ENCODE results near the gene LDLRAD4.

LDLRAD4 gene

GRCh38 chr18:13420969-13421686 is 202.6 kb downstream of the LDLRAD4 start:
- no peak for DNase-seq (ENCODE audit: low read depth)
- no peak overlapping the region for H3K4me3 ChIP-seq (ENCODE audit: low read length)
- TF ChIP-seq CTCF (IDR thresholded peaks at IDR 0.05; ENCODE audit: insufficient read depth, low read depth, low read length, missing control alignments): no peak

GRCh38 chr18:13422541-13423147 is 204.1 kb downstream of the LDLRAD4 start:
- H3K4me3 ChIP-seq (ENCODE audit: low read length): no peak overlapping the region
- no peak for DNase-seq (ENCODE audit: low read depth)
- TF ChIP-seq CTCF (IDR thresholded peaks at IDR 0.05; ENCODE audit: insufficient read depth, low read depth, low read length, missing control alignments): no peak

- H3K4me3 ChIP-seq (ENCODE audit: low read length): no peak overlapping the region
- no peak for DNase-seq (ENCODE audit: low read depth)
- no peak for TF ChIP-seq CTCF (IDR thresholded peaks at IDR 0.05; ENCODE audit: insufficient read depth, low read depth, low read length, missing control alignments)
These were observed 204.8 kb downstream of the LDLRAD4 start for GRCh38 chr18:13423352-13423751.

- no peak overlapping the region for H3K4me3 ChIP-seq (ENCODE audit: low read length)
These were observed 205.8 kb downstream of the LDLRAD4 start for GRCh38 chr18:13424363-13424762.

GRCh38 chr18:13425357-13426091 is 207.0 kb downstream of the LDLRAD4 start:
- no peak overlapping the region for H3K4me3 ChIP-seq (ENCODE audit: low read length)
- TF ChIP-seq CTCF (IDR thresholded peaks at IDR 0.05; ENCODE audit: insufficient read depth, low read depth, low read length, missing control alignments): no peak
- DNase-seq (ENCODE audit: low read depth): no peak

More at GRCh38 chr18:13424363-13424762, 205.8 kb downstream of the LDLRAD4 start:
- no peak for DNase-seq (ENCODE audit: low read depth)
- TF ChIP-seq CTCF (IDR thresholded peaks at IDR 0.05; ENCODE audit: insufficient read depth, low read depth, low read length, missing control alignments): no peak

- no peak for TF ChIP-seq CTCF (IDR thresholded peaks at IDR 0.05; ENCODE audit: insufficient read depth, low read depth, low read length, missing control alignments)
- no peak for DNase-seq (ENCODE audit: low read depth)
- no peak overlapping the region for H3K4me3 ChIP-seq (ENCODE audit: low read length)
These were observed 208.8 kb downstream of the LDLRAD4 start for GRCh38 chr18:13427354-13427753.

All from epithelial cell of esophagus (primary cell).